HepG2 (cell line): ENCODE data around the gene SYNGAP1. TPM values are rescaled to one million over a fixed set of nuclear protein-coding genes. Genes with fewer than 3 reads are reported as not detected.
A peak's percentile ranks its signal among the peaks of the same experiment; 100 is the strongest.

Experiments
- ATAD3A ChIP-seq: sonication (generic); formaldehyde crosslinking; IDR thresholded peaks from 2 replicates; pipeline ENCODE4 v1.4.0; 2020; ENCODE audit warnings: missing genetic modification reagents
- CAMTA2 ChIP-seq: sonication (generic); formaldehyde crosslinking; IDR thresholded peaks from 2 replicates; pipeline ENCODE4 v1.4.0; 2020; ENCODE audit warnings: mild to moderate bottlenecking, missing genetic modification reagents, borderline replicate concordance
- DMTF1 ChIP-seq: sonication (generic); formaldehyde crosslinking; IDR thresholded peaks from 2 replicates; pipeline ENCODE4 v1.4.0; 2020; ENCODE audit warnings: mild to moderate bottlenecking, missing genetic modification reagents
- FOXK2 ChIP-seq: fragments of 450-650 bp; IDR thresholded peaks from 2 replicates; pipeline ENCODE4 v1.6.1; 2016
- HMG20B ChIP-seq: conservative IDR thresholded peaks from 2 replicates; pipeline ENCODE4 v1.6.1; 2016; ENCODE audit warnings: missing genetic modification reagents, missing compliant biosample characterization
- KDM2A ChIP-seq: sonication (generic); formaldehyde crosslinking; IDR thresholded peaks from 2 replicates; pipeline ENCODE4 v1.4.0; 2020; ENCODE audit warnings: low read depth, missing genetic modification reagents, borderline replicate concordance
- NCOA2 ChIP-seq: sonication (generic); formaldehyde crosslinking; IDR thresholded peaks from 2 replicates; pipeline ENCODE4 v1.8.0; 2022; ENCODE audit warnings: inconsistent platforms
- SRY ChIP-seq: sonication (generic); formaldehyde crosslinking; IDR thresholded peaks from 2 replicates; pipeline ENCODE4 v1.8.0; 2022; ENCODE audit warnings: mild to moderate bottlenecking, missing genetic modification reagents
- THAP11 ChIP-seq: IDR thresholded peaks from 2 replicates; pipeline ENCODE4 v1.6.1; 2016; ENCODE audit warnings: missing biosample characterization, missing genetic modification reagents
- ZFP91 ChIP-seq: sonication (generic); formaldehyde crosslinking; IDR thresholded peaks from 2 replicates; pipeline ENCODE4 v1.9.0; 2022; ENCODE audit warnings: missing genetic modification reagents, mild to moderate bottlenecking, borderline replicate concordance
- ZFX ChIP-seq: sonication (generic); formaldehyde crosslinking; IDR thresholded peaks from 2 replicates; pipeline ENCODE4 v1.4.0; 2020; ENCODE audit warnings: mild to moderate bottlenecking, low read depth, missing genetic modification reagents, moderate library complexity
- ZMYM2 ChIP-seq: sonication (generic); formaldehyde crosslinking; IDR thresholded peaks from 2 replicates; pipeline ENCODE4 v1.8.0; 2022; ENCODE audit warnings: mild to moderate bottlenecking, missing genetic modification reagents
- ZNF251 ChIP-seq: sonication (generic); formaldehyde crosslinking; IDR thresholded peaks from 2 replicates; pipeline ENCODE4 v1.9.0; 2021; ENCODE audit warnings: mild to moderate bottlenecking, missing genetic modification reagents
- ZNF329 ChIP-seq: sonication (generic); formaldehyde crosslinking; IDR thresholded peaks from 2 replicates; pipeline ENCODE4 v1.9.0; 2021; ENCODE audit warnings: low read depth, mild to moderate bottlenecking, missing genetic modification reagents
- ZNF44 ChIP-seq: sonication (generic); formaldehyde crosslinking; IDR thresholded peaks from 2 replicates; pipeline ENCODE4 v1.5.1; 2020; ENCODE audit warnings: mild to moderate bottlenecking, missing genetic modification reagents
- ZNF589 ChIP-seq: sonication (generic); formaldehyde crosslinking; conservative IDR thresholded peaks from 2 replicates; pipeline ENCODE4 v1.8.0; 2022; ENCODE audit warnings: mild to moderate bottlenecking, moderate library complexity, missing genetic modification reagents
- ZNF776 ChIP-seq: sonication (generic); formaldehyde crosslinking; IDR thresholded peaks from 2 replicates; pipeline ENCODE4 v1.4.0; 2020; ENCODE audit warnings: mild to moderate bottlenecking, missing genetic modification reagents
- ZUFSP ChIP-seq: sonication (generic); formaldehyde crosslinking; IDR thresholded peaks from 2 replicates; pipeline ENCODE4 v1.9.0; 2021; ENCODE audit warnings: missing genetic modification reagents, mild to moderate bottlenecking, borderline replicate concordance
- polyA plus RNA-seq, 8 experiments: library from polyadenylated mRNA; depleted of rRNA in 3 of 8; stranded (reverse) in 7 of 8; unstranded in 1 of 8; fragments of >200 nt; fragmentation: Illumina TruSeq in 4 of 8; extraction: Trizol in 4 of 8; gene quantifications; 2 replicates each; pipeline versions ENCODE4 v1.2.1 to v1.2.3, GENCODE V29; 2011 to 2016; ENCODE audit warnings: low read depth in 4 of 8, missing spikeins in 1 of 8, mixed read lengths in 1 of 8; ENCODE audit not compliant: insufficient read depth in 1 of 8
- total RNA-seq, 5 experiments: library from RNA; depleted of rRNA; stranded (reverse); fragments of >200 nt; fragmentation: Illumina TruSeq; extraction: Trizol; gene quantifications; 2 replicates each; pipeline ENCODE4 v1.2.3, GENCODE V29; 2016; ENCODE audit warnings: low read depth in 1 of 5
- TF ChIP-seq, protein P1 (sequence below), 2 experiments: IDR thresholded peaks; 2 replicates each; pipeline ENCODE4 v1.6.1; 2011 to 2012; ENCODE audit warnings: low read length in 2 of 2, borderline replicate concordance in 1 of 2, low read depth in 1 of 2, mild to moderate bottlenecking in 1 of 2, moderate library complexity in 1 of 2

The SYNGAP1 gene
- total and polyA plus RNA-seq, 2 of the 13 experiments (the other 11 are each of a cell fraction or from before 2014, with no cell fraction given): 0.75 to 1.1 TPM

GRCh38 chr6:33410711-33411631 lies 8.9 kb upstream of the SYNGAP1 start, which contains the start of gene PHF1 (continued):
- TF ChIP-seq ZNF329 (no peak; the same call in 1 of the 2 replicates), NCOA2 (CRISPR knock-in tag) (no peak), ZNF44 (CRISPR knock-in tag) (no peak), KDM2A (peak; percentile 52; the same call in 1 of the 2 replicates), SRY (CRISPR knock-in tag) (no peak; the same call in 1 of the 2 replicates), DMTF1 (CRISPR knock-in tag) (no peak), ZNF776 (no peak), ZUFSP (CRISPR knock-in tag) (no peak), HMG20B (no peak), ZFX (CRISPR knock-in tag) (peak; percentile 37; the same call in 1 of the 2 replicates), ATAD3A (CRISPR knock-in tag) (no peak), ZMYM2 (CRISPR knock-in tag) (no peak), ZFP91 (CRISPR knock-in tag) (no peak), THAP11 (no peak), FOXK2 (no peak), CAMTA2 (CRISPR knock-in tag) (no peak), ZNF589 (no peak), ZNF251 (CRISPR knock-in tag) (no peak)
- TF ChIP-seq, protein P1, sequence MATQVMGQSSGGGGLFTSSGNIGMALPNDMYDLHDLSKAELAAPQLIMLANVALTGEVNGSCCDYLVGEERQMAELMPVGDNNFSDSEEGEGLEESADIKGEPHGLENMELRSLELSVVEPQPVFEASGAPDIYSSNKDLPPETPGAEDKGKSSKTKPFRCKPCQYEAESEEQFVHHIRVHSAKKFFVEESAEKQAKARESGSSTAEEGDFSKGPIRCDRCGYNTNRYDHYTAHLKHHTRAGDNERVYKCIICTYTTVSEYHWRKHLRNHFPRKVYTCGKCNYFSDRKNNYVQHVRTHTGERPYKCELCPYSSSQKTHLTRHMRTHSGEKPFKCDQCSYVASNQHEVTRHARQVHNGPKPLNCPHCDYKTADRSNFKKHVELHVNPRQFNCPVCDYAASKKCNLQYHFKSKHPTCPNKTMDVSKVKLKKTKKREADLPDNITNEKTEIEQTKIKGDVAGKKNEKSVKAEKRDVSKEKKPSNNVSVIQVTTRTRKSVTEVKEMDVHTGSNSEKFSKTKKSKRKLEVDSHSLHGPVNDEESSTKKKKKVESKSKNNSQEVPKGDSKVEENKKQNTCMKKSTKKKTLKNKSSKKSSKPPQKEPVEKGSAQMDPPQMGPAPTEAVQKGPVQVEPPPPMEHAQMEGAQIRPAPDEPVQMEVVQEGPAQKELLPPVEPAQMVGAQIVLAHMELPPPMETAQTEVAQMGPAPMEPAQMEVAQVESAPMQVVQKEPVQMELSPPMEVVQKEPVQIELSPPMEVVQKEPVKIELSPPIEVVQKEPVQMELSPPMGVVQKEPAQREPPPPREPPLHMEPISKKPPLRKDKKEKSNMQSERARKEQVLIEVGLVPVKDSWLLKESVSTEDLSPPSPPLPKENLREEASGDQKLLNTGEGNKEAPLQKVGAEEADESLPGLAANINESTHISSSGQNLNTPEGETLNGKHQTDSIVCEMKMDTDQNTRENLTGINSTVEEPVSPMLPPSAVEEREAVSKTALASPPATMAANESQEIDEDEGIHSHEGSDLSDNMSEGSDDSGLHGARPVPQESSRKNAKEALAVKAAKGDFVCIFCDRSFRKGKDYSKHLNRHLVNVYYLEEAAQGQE (IDR thresholded peaks at IDR 0.05; ENCODE audit: borderline replicate concordance in 1 of 2, low read depth in 1 of 2, low read length in 2 of 2): no peak
